Measurements from ENCODE around the gene FGF11. TPM values are rescaled to one million over a fixed set of nuclear protein-coding genes. Genes with fewer than 3 reads are reported as not detected.

The FGF11 gene
- total RNA-seq: 5.6 and 5.8 TPM in 2 replicates

GRCh38 chr17:7439462-7440112 lies at the start of gene FGF11:
Gene FGF11 (plus strand): TSS chr17:7439512. CDS start chr17:7439621, 109 bp downstream.
- intact Hi-C loops (cut with micrococcal nuclease): loop anchor here (5.0 kb wide), 2 partner anchors 112 to 187 kb away; partner anchors contain the start of genes CTDNEP1, ELP5 and NEURL4

GRCh38 chr17:7389924-7390910 lies 49.1 kb upstream of the FGF11 start:
- intact Hi-C loops (cut with micrococcal nuclease): no loop called here

GRCh38 chr17:7391307-7391706 lies 48.0 kb upstream of the FGF11 start:
- intact Hi-C loops (cut with micrococcal nuclease): no loop called here

GRCh38 chr17:7392696-7393612 lies 46.4 kb upstream of the FGF11 start:
- intact Hi-C loops (cut with micrococcal nuclease): no loop called here

DNA sequence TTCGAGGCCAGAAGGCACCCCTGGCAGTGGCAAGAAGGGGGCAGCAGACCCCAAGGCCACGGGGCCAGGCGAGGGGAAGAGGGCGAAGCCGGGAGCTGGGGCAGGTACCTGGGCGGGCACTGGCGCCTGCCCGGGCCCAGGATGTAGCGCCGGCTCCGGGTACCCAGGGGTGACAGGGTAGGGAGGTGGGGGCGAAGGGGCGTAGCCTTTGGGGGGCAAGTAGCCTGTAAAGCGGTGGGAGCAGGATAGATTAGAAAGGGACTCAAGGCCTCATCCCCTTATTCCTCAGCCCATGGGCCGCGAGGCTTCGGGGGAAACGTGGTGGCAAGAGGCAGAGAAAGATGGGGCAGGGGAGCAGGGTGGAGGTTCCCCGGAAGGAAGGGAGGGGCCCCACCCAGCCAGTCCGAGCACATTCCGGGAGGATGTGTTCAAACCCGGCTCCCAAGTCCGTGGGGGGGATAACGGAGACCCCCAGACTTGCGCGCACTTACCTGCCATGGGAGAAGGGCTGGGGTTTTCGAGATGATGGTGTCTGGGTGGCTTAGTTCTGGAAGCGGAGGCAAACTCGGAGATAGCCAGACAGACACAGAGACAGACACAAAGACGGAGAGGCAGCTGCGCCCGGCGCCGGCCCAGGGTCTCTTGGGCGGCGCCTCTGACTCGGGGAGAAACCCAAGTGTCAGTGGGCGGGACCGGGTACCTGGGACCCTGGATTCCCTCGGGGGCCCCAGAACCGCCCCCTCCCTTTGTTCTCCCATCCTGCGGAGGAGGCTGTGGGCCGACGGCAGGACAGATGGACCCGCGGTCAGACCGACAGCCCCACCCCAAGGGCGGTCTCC lies 45.5 kb upstream of the FGF11 start:
- intact Hi-C loops (cut with micrococcal nuclease): loop anchor here (1.0 kb wide), 2 partner anchors 10 to 79 kb away; partner anchors contain the start of genes GPS2 and TMEM256

DNA sequence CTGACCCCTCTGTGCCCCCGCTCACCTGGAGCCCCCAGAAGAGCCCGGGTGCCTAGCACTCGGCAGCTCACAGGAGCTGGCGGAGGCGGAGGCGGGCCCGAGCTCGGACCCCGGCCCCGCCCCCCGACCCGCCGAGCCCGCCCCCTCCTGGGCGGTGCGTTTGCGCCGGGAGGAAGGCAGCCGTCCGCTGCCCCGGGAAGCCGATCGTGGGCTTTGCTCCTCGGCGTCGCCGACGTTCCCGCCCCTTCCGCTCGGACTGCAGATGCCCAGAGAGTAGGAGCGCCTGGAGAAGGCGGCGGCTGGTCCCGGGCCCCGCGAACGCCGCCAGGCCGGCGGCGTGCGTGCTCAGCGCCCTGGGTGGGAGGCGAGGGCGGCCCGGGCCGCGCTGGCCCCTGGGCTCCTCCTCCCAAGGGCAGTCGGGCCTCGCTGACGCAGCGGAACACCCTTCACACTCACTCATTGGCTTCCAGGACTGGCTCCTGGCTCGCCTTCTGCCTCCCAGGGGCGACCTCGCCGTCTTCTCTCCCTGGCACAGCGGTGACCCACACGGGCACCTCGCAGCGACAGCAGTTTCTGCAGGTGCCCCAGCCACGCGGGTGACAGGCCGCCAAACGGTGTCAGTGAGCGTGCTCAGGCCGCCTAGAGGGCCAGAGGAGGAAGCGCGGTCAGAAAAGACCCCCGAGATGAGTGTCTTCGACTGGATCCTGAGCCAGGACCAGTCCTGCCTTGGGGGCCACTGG lies 44.7 kb upstream of the FGF11 start, which contains the start of gene PLSCR3:
TSS of gene PLSCR3 (minus strand) at position 74 of the 740 bp plus-strand sequence. CDS start 415 bp downstream, outside the sequence.
- intact Hi-C loops (cut with micrococcal nuclease): loop anchor here (1.0 kb wide), 2 partner anchors 10 to 79 kb away; partner anchors contain the start of genes GPS2 and TMEM256

DNA sequence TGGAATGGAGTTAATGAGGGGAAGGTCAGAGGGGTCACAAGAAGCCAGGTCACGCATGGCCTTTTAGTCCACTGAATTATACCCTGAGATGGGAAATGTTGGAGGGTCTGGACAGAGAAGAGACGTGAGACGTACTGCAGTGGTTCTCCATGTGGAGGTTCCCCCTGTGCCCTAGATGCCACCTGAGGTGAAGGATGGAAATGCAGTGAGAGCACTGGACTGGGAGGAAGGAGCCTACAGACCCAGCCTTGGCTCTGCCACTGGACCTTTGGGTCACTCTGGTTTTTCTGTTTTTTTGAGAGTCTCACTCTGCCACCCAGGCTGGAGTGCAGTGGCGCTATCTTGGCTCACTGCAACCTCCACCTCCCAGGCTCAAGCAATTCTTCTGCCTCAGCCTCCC lies 43.2 kb upstream of the FGF11 start:
- intact Hi-C loops (cut with micrococcal nuclease): no loop called here

GRCh38 chr17:7398612-7399011 lies 40.7 kb upstream of the FGF11 start:
- intact Hi-C loops (cut with micrococcal nuclease): no loop called here

DNA sequence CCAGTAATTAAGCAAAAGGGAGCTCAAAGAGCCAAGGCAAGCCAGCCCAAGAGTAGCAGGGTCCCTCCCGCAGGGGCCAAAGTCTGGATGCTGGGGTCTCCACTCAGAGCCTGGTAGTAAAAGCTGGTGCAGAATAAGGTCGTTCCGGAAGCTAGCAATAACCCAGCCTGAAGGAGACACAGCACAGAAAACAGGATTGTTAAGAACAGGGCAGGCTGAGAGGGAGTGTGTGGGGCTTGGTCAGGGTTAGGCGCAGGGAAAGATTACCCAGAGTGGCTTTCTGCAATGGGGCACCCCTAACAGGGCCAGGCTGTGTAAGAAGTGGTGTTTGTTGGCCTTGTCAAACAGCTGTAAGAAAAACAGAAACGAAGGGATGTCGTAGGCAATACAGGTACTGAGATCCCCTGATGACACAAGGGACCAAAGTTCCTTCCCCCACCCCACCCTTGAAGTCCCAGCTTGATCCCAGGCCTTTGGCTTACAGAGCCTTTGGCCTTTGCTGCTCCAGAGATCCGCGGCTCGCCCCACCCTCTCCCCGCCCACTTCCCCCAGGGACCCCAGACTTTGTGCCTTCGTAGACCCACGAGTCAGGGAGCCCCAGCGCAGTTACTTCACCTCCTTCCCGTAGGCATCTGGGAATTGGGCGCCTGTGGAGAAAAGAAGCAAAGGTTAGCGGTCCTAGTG lies 36.1 kb upstream of the FGF11 start:
- intact Hi-C loops (cut with micrococcal nuclease): loop anchor here (5.0 kb wide), 3 partner anchors 51 to 284 kb away; partner anchors contain the start of genes CTDNEP1, ELP5, KCTD11 and TP53

- intact Hi-C loops (cut with micrococcal nuclease): loop anchor here (5.0 kb wide), 3 partner anchors 51 to 284 kb away; partner anchors contain the start of genes CTDNEP1, ELP5, KCTD11 and TP53
These were observed 35.7 kb upstream of the FGF11 start for GRCh38 chr17:7403727-7403976.

DNA sequence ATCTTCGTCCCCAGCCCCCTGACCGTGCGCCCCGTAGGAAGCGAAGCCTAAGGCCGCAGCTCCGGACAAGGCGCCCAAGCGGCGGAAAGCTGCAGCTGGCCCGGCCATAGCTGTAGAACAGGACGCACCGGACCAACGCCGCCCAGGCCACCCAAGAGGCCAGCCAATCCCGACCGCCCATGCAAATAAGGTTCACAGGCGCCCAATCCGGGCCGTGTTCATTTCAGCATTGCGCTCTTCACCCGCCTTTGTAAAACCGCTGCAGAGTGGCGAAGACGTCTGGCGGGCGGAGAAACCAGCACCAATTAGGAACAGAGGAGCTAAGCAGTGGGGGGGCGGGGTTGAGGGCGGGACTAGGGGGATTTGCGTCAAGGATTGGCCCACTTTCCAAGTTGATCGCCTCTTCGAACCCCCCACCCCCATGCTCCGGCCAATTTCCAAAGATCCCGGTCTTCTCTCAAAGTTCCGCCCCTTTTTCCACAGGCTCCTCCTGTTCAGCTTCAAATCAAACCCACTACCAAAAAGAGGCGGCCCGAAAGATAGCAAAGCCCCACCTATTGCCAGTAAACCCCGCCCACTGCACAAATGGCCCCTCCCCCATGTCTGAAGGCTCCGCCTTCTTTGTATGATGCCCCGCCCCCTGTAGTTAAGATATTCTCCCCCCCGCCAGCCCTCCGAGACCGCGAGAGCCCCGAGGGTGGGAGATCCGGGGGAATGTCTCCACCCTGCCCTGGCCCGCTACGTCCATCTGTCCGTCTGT lies 35.2 kb upstream of the FGF11 start, which contains the start of gene TMEM256:
TSS of gene TMEM256 (minus strand) at position 121 of the 760 bp plus-strand sequence. CDS start at position 108, 13 bp downstream.
- intact Hi-C loops (cut with micrococcal nuclease): loop anchor here (1.0 to 5.0 kb wide), 6 partner anchors 10 to 283 kb away; partner anchors contain the start of genes CTDNEP1, ELP5, KCTD11 and PLSCR3

- intact Hi-C loops (cut with micrococcal nuclease): loop anchor here (1.0 to 5.0 kb wide), 6 partner anchors 11 to 282 kb away; partner anchors contain the start of genes CTDNEP1, ELP5, KCTD11 and PLSCR3
These were observed 34.5 kb upstream of the FGF11 start for GRCh38 chr17:7404737-7405349.

GRCh38 chr17:7405350-7406234 lies 33.7 kb upstream of the FGF11 start:
- intact Hi-C loops (cut with micrococcal nuclease): no loop called here

DNA sequence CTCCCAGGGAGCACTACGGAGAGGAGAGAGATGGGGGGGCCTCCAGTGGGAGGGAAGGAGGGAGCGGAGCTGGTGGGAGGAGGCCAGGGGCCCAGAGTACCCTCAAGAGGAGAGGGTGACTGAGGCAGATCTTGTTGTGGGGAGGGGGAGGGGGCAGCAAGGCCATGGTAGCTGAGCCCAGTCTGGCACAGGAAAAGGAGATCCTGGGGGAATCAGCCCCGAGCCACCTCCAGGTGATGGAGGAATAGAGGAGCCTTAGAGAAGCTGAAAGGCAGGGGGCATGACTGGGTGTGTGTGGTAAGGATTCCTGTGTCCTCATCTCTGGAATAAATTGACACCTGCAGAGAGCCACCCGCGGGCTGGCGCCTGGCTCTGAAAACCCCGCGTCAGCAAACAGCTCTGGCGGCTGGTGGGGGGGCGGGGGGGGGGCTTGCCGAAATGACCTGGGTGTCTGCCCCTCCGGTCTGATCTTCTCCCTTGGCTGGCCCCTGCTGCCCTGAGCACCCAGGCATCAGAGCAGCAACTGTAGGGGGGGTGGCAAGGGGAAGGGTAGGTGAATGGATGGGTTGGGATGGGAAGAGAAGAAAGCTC lies 33.0 kb upstream of the FGF11 start:
- intact Hi-C loops (cut with micrococcal nuclease): no loop called here

GRCh38 chr17:7407082-7407481 lies 32.2 kb upstream of the FGF11 start:
- intact Hi-C loops (cut with micrococcal nuclease): no loop called here

Data from T-helper 2 cell treated with Interferon-gamma antibody and Interleukin-4, amounts not matched to agents 100 ng/mL and 5 ng/mL, for 36 hours (primary cell).